LNCaP clone FGC (cell line): ENCODE data around the gene MRPL40.

ENCODE experiments used
- DNase-seq: peaks from one replicate; pipeline ENCODE4 v3.0.0-alpha.2; 2011; ENCODE audit warnings: low read depth
- H3K4me3 ChIP-seq: 2 replicates; pipeline ENCODE4 v1.5.1; 2011; ENCODE audit warnings: mild to moderate bottlenecking, low read depth, low read length, control low read depth
- TF ChIP-seq, protein P1 (sequence below): IDR thresholded peaks from 2 replicates; pipeline ENCODE4 v1.5.1; 2012; ENCODE audit warnings: mild to moderate bottlenecking; ENCODE audit not compliant: control insufficient read depth, insufficient read depth; ENCODE audit errors: extremely low read depth

The MRPL40 gene

DNA sequence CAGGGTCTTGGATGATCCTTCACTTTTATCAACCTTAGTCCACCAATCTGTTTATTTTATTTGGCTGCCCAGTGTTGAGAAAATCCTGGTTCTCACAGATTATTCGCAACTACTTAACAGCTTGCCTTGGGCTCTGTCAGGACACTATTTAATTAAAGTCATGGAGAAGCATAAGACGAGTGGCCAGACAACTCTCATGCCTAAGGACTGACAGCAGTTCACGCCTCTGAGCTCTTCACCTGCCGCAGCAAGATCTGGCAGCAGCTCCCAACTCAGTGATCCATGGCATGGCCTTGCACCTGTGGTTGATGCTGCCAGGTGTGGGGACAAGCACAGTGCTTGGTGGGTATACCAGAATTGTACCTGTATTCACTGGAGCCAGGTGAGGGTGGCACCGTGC is 38.6 kb upstream of the MRPL40 start:
- no peak for DNase-seq
- no peak overlapping the region for H3K4me3 ChIP-seq
- TF ChIP-seq, protein P1, sequence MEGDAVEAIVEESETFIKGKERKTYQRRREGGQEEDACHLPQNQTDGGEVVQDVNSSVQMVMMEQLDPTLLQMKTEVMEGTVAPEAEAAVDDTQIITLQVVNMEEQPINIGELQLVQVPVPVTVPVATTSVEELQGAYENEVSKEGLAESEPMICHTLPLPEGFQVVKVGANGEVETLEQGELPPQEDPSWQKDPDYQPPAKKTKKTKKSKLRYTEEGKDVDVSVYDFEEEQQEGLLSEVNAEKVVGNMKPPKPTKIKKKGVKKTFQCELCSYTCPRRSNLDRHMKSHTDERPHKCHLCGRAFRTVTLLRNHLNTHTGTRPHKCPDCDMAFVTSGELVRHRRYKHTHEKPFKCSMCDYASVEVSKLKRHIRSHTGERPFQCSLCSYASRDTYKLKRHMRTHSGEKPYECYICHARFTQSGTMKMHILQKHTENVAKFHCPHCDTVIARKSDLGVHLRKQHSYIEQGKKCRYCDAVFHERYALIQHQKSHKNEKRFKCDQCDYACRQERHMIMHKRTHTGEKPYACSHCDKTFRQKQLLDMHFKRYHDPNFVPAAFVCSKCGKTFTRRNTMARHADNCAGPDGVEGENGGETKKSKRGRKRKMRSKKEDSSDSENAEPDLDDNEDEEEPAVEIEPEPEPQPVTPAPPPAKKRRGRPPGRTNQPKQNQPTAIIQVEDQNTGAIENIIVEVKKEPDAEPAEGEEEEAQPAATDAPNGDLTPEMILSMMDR: no peak

GRCh38 chr22:19394274-19395050 is 37.9 kb upstream of the MRPL40 start:
- no peak overlapping the region for H3K4me3 ChIP-seq
- TF ChIP-seq, protein P1: no peak
- DNase-seq: no peak

GRCh38 chr22:19395276-19395675 is 37.1 kb upstream of the MRPL40 start:
- TF ChIP-seq, protein P1: no peak
- no peak overlapping the region for H3K4me3 ChIP-seq
- no peak for DNase-seq

DNA sequence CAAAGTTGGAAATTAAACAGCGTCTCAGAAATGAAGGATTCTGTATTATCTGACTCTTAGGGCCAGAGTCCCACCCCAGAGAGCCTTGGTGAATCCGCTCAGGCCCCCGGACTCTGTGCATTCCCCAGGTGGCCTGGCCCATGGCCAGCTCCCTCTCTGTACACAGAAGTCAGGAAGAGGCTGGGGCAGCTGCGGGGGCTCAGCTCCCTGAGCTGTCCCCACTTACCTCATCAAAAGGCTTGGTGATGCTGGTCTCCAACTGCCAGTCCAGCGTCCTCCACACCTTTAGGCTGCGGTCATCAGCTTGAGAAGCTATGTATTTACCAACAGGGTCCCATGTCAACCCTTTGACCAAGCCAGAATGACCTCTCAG is 35.8 kb upstream of the MRPL40 start:
- no peak overlapping the region for H3K4me3 ChIP-seq
- DNase-seq: no peak
- TF ChIP-seq, protein P1: no peak

DNA sequence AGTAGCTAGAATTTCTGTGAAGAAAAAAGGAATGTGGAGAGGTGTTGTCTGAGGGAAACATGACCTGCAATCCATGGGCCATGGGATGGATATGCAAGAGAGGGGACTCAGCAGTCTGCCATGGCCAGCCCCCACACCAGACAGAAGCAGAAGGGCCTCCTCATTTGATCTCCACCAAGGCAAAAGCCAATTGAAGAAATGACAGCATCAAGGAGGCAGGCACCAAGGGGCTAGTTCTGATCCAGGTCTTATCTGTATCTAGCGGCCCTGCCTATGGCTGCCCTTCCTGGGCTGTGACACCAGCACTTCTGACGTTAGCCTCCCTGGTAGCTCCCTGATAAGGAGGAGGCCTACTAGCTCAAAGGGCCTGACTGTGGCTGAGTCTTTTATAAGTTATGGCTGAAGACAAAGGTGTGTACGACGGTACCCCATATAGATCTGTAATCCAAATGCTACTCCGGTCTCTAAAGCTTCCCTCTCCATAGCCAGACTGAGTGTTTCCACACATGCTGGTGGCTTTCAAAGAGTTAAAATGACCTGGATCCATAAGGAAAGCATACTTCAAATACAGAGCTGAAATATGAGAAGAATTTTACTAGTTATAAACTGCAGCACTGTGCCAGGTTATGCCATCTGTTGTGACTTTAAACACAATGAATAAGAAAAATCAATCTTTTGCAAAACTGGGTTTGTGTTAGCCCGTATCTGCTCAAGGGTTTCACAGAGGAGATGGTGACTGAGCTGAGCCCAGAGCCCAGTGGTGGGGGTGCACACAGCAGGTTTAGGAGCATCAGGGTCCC is 35.2 kb upstream of the MRPL40 start:
- TF ChIP-seq, protein P1: no peak
- no peak for DNase-seq
- no peak overlapping the region for H3K4me3 ChIP-seq

DNA sequence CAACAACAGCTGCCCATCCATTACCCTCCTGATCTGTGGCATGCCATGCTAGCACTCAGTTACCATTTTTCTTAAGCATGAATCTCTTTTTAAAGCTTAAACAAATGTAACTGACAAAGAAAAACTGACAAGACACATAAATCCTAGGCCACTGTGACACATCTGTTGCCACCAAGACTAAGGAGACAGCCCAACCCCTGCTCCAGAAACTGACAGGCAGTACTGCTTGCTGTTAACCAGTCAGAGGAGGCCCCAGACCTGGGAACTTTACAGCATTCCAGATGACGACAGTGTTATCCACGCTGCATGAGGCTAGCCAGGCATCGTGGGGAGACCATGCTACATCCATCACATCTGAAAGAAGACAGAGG is 34.6 kb upstream of the MRPL40 start:
- H3K4me3 ChIP-seq: no peak overlapping the region
- TF ChIP-seq, protein P1: no peak
- no peak for DNase-seq
